Heart right ventricle (tissue), 16 donors: ENCODE results near the gene ITGAX. TPM values are rescaled to one million over a fixed set of nuclear protein-coding genes. Genes with fewer than 3 reads are reported as not detected.

Experiments
- ATAC-seq, 8 donors: fragments of 200-7000 bp; cut with Tn5 transposase; one replicate each; pipeline ENCODE4 v1.9.1; 2020; ENCODE audit warnings: mild to moderate bottlenecking in 8 of 8, moderate library complexity in 8 of 8, moderate number of reproducible peaks in 1 of 8
- DNase-seq, 2 donors: peaks; one replicate each; pipeline ENCODE4 v3.0.0-alpha.2; 2020
- H3K27ac ChIP-seq, 10 donors: fragments of 200-600 bp; sonication (generic) in 2 of 10; one replicate each; pipeline versions ENCODE4 v1.5.0 to v1.8.0; 2020 to 2022; ENCODE audit warnings: mild to moderate bottlenecking in 3 of 10
- H3K27me3 ChIP-seq, 7 donors: fragments of 200-600 bp; one replicate each; pipeline ENCODE4 v1.8.0; 2021 to 2022; ENCODE audit warnings: mild to moderate bottlenecking in 2 of 7
- H3K36me3 ChIP-seq, 9 donors: fragments of 200-600 bp; sonication (generic) in 1 of 9; one replicate each; pipeline versions ENCODE4 v1.5.0 to v1.8.0; 2020 to 2022; ENCODE audit warnings: mild to moderate bottlenecking in 2 of 9
- H3K4me1 ChIP-seq, 9 donors: fragments of 200-600 bp; sonication (generic) in 1 of 9; one replicate each; pipeline versions ENCODE4 v1.5.0 to v1.8.0; 2020 to 2022; ENCODE audit warnings: mild to moderate bottlenecking in 4 of 9
- H3K4me3 ChIP-seq, 10 donors: fragments of 200-600 bp; sonication (generic) in 2 of 10; one replicate each; pipeline versions ENCODE4 v1.5.0 to v1.8.0; 2020 to 2022; ENCODE audit warnings: mild to moderate bottlenecking in 7 of 10, moderate library complexity in 2 of 10
- H3K9me3 ChIP-seq, 11 donors: fragments of 200-600 bp in 10 of 11; sonication (generic) in 2 of 11; one replicate each; pipeline versions ENCODE4 v1.5.0 to v1.8.0; 2013 to 2022; ENCODE audit warnings: mild to moderate bottlenecking in 2 of 11, control low read depth in 1 of 11, moderate library complexity in 1 of 11
- WGBS, 2 donors: extraction: QIAGEN DNeasy Blood & Tissue Kit; methylation state at CpG; one replicate each; pipeline ENCODE4 v1.1.7; 2013; ENCODE audit warnings: inconsistent platforms in 1 of 2; 5-methylcytosine and 5-hydroxymethylcytosine counted together
- intact Hi-C, 10 donors: fragments of 100-400 bp; cut with DNase I; formaldehyde crosslinking; loops; one replicate each; pipeline versions ENCODE4 v1.11.1 to v1.14.2; 2022
- polyA plus RNA-seq, 2 donors: library from polyadenylated mRNA; stranded (reverse); fragments of 200-250 nt; gene quantifications; one replicate each; pipeline ENCODE4 v1.2.3, GENCODE V29; 2013
- total RNA-seq, 10 donors: library from RNA; stranded (reverse); fragmentation: NEBNext Ultra II Directional in 3 of 10; extraction: Animal tissue kit (Norgen Biotek cat#: 25700) in 3 of 10; gene quantifications; one replicate each; pipeline versions ENCODE4 v1.2.1 to v1.2.4, GENCODE V29; 2021 to 2023
- TF ChIP-seq, protein P1 (sequence below), 9 donors: fragments of 200-600 bp; sonication (generic) in 2 of 9; IDR thresholded peaks; one replicate each; pipeline versions ENCODE4 v1.5.0 to v1.8.0; 2021 to 2022; ENCODE audit warnings: antibody characterized with exemption in 9 of 9, mild to moderate bottlenecking in 5 of 9, moderate library complexity in 1 of 9
- donor health status: Arrhythmogenic right ventricular cardiomyopathy.
- donor health status: ischemic (EF 13 %, LVEDD 7.1; RV severe dilation, severe dysfunction).
- donor health status: healthy with polysubstance abuse.
- donor health status: DM: no; HTN: yes; CAD: no.
- donor health status: DM: no; HTN: no; CAD: no.
- donor health status: ischemic (EF 25% LVEDD 6.9; RV normal size, moderate dysfunction).
- donor health status: ischemic (EF 25% LVEDD 5.7; RV mildly dilated, moderate dysfunction).
- donor health status: healthy.
- donor health status: DM: yes; HTN: yes; CAD: no.
- donor health status: Ischemic cardiomyopathy.
- donor health status: ischemic (EF 35%, LVEDD 5.7; RV mildly dilated, moderate dysfunction).
- donor health status: nonischemic (EF 11% LVEDD 7.7; RV severe dilation, severe dysfunction).
- donor health status: DM: yes; HTN: yes; CAD: no.
- donor health status: PGD.
- donor health status: ischemic (EF 29% LVEDD 5.4; RV normal size, mild dysfunction).
- donor health status: nonischemic (EF 23%, LVEDD 6.1; RV moderate dilation, normal function).

Gene ITGAX
- total and polyA plus RNA-seq, 12 donors, result 0.79 to 18.5 (median 1.9) TPM

DNA sequence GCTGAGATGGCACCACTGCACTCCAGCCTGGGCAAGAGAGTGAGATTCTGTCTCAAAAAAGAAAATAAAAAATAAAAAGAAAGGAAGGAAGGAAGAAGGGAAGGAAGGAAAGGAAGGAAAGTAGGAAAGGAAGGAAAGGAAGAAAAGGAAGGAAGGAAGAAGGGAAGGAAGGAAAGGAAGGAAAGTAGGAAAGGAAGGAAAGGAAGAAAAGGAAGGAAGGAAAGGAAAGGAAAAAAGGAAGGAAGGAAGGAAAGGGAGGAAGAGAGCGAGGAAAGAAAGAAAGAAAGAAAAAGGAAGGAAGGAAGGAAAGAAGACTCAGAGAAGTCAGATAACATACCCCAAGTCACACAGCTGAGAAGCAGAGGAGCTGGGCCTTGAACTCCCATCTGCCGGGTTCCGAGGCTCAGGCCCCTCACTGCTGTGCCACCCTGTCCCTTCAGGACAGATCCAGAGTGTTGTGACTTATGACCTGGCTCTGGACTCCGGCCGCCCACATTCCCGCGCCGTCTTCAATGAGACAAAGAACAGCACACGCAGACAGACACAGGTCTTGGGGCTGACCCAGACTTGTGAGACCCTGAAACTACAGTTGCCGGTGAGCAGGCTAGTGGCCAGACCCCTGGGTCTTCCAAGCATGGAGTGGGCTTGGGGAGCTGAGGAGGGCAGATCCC is 30.9 kb upstream of the ITGAX start:
- TF ChIP-seq, protein P1, sequence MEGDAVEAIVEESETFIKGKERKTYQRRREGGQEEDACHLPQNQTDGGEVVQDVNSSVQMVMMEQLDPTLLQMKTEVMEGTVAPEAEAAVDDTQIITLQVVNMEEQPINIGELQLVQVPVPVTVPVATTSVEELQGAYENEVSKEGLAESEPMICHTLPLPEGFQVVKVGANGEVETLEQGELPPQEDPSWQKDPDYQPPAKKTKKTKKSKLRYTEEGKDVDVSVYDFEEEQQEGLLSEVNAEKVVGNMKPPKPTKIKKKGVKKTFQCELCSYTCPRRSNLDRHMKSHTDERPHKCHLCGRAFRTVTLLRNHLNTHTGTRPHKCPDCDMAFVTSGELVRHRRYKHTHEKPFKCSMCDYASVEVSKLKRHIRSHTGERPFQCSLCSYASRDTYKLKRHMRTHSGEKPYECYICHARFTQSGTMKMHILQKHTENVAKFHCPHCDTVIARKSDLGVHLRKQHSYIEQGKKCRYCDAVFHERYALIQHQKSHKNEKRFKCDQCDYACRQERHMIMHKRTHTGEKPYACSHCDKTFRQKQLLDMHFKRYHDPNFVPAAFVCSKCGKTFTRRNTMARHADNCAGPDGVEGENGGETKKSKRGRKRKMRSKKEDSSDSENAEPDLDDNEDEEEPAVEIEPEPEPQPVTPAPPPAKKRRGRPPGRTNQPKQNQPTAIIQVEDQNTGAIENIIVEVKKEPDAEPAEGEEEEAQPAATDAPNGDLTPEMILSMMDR (IDR thresholded peaks at IDR 0.05), result no peak
- H3K27ac ChIP-seq, result no peak overlapping the region
- 86% methylated on average over 10 of the region's 10 CpGs for WGBS, 2 donors
- peaks cover 0 to 31% (median 11%) of the 10 kb centered on the region in 7 donors for H3K27me3 ChIP-seq
- H3K4me1 ChIP-seq, result no peaks in the 10 kb centered on the region
- H3K36me3 ChIP-seq, result peaks cover 0 to 54% (median 0%) of the 10 kb centered on the region in 9 donors
- no peak for DNase-seq
- no peak for ATAC-seq
- no peak overlapping the region for H3K4me3 ChIP-seq
- intact Hi-C loops, result loop anchor here in 1 of 10 donors (10.0 kb wide), 1 partner anchor 59 kb away; no protein-coding TSS in a partner anchor
- peaks cover 0 to 29% (median 14%) of the 10 kb centered on the region in 11 donors for H3K9me3 ChIP-seq

DNA sequence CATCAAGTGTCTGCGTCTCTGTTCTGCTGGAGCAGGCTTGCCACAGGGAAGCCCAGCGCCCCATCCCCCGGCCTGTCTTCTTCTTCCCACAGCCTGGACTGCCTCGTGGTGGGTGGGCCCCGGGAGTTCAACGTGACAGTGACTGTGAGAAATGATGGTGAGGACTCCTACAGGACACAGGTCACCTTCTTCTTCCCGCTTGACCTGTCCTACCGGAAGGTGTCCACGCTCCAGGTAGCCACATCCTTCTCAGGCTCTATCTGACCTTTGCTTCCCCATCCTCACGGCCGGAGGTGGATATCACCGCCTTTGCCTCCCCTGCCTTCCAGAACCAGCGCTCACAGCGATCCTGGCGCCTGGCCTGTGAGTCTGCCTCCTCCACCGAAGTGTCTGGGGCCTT is 29.8 kb upstream of the ITGAX start:
- Histone ChIP-seq H3K27ac (no peak overlapping the region), H3K9me3 (peaks cover 0 to 29% (median 14%) of the 10 kb centered on the region in 11 donors), H3K27me3 (peaks cover 0 to 42% (median 21%) of the 10 kb centered on the region in 7 donors), H3K4me1 (no peaks in the 10 kb centered on the region), H3K36me3 (peaks cover 0 to 65% (median 0%) of the 10 kb centered on the region in 9 donors), H3K4me3 (no peak overlapping the region)
- 70 to 77% methylated on average over 16 of the region's 16 CpGs for WGBS, 2 donors
- no peak for DNase-seq
- intact Hi-C loops, result loop anchor here in 1 of 10 donors (10.0 kb wide), 1 partner anchor 60 kb away; no protein-coding TSS in a partner anchor
- TF ChIP-seq, protein P1 (IDR thresholded peaks at IDR 0.05), result no peak
- ATAC-seq, result no peak

DNA sequence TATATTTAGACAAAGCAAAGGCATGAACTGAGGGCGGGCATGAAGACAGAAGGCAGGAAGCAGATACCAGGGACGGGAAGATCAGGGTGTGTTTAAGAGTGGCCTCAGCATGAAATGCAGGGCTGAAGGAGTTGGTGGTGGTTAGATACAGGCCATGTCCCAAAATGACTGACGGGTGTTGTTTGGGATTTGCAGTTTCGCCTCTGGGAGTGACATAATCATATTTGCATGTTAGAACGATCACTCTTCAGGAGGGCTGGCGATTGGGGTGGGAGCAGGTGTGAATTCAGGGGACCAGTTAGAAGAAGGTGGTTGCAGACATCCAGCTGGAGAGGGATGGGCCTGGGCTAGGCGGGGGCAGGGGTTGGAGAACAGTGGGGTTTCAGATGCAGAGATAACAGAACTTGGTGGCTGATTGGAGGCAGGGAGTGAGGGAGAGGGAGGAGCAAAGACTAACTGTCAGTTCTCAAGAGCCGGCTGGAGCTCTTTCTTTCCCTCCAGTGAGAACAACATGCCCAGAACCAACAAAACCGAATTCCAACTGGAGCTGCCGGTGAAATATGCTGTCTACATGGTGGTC is 27.2 kb upstream of the ITGAX start:
- H3K4me1 ChIP-seq, result peaks cover 0 to 5% (median 0%) of the 10 kb centered on the region in 9 donors
- H3K27me3 ChIP-seq, result peaks cover 6 to 60% (median 46%) of the 10 kb centered on the region in 7 donors
- intact Hi-C loops, result loop anchor here in 1 of 10 donors (10.0 kb wide), 1 partner anchor 63 kb away; no protein-coding TSS in a partner anchor
- TF ChIP-seq, protein P1 (IDR thresholded peaks at IDR 0.05), result no peak
- ATAC-seq, result no peak
- H3K27ac ChIP-seq, result no peak overlapping the region
- DNase-seq, result no peak
- H3K4me3 ChIP-seq, result no peak overlapping the region
- peaks cover 0 to 15% (median 2%) of the 10 kb centered on the region in 11 donors for H3K9me3 ChIP-seq
- peaks cover 0 to 57% (median 0%) of the 10 kb centered on the region in 9 donors for H3K36me3 ChIP-seq
- WGBS, 2 donors, result 25 to 32% methylated on average over 10 of the region's 10 CpGs

DNA sequence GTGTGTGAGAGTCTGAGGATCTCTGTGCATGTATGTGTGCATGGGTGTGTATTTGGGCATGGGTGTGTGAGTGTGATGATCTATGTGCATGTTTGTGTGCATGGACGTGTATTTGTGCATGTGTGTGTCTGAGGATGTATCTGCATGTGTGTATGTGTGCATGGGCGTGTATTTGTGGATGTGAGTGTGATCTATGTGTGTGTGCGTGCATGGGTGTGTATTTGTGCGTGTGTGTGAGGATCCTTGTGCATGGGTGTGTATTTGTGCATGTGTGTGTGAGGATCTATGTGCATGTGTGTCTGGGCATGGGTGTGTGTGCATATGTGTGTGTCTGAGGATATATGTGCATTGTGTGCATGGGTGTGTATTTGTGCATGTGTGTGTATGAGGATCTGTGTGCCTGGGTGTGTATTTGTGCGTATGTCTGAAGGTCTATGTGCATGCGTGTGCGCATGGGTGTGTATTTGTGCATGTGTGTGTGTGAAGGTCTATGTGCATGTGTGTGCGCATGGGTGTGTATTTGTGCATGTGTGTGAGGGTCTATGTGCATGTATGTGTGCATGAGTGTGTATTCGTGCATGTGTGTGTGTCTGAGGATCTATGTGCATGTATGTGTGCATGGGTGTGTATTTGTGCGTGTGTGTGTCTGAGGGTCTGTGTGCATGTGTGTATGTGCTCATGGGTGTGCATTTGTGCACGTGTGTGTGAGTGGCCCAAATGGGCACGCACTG is 26.5 kb upstream of the ITGAX start:
- 73 to 79% methylated on average over 12 of the region's 12 CpGs for WGBS, 2 donors
- H3K27ac ChIP-seq, result no peak overlapping the region
- no peak overlapping the region for H3K4me3 ChIP-seq
- intact Hi-C loops, result loop anchor here in 1 of 10 donors (10.0 kb wide), 1 partner anchor 64 kb away; no protein-coding TSS in a partner anchor
- ATAC-seq (no peak), DNase-seq (no peak)
- peaks cover 0 to 5% (median 0%) of the 10 kb centered on the region in 9 donors for H3K4me1 ChIP-seq
- H3K36me3 ChIP-seq, result peaks cover 0 to 57% (median 0%) of the 10 kb centered on the region in 9 donors
- peaks cover 0 to 8% (median 0%) of the 10 kb centered on the region in 11 donors for H3K9me3 ChIP-seq
- TF ChIP-seq, protein P1 (IDR thresholded peaks at IDR 0.05), result no peak
- peaks cover 6 to 67% (median 54%) of the 10 kb centered on the region in 7 donors for H3K27me3 ChIP-seq
